Endothelial cell of umbilical vein (primary cell): ENCODE measurements around the gene CCND1.

Experiments
- CTCF ChIP-seq, 2 donors: IDR thresholded peaks; 1 replicate in 1 of 2; 2 replicates in 1 of 2; pipeline ENCODE4 v1.5.1; 2011; ENCODE audit warnings: low read length in 2 of 2, mild to moderate bottlenecking in 2 of 2, moderate library complexity in 2 of 2, control low read depth in 1 of 2, inconsistent platforms in 1 of 2, low read depth in 1 of 2; ENCODE audit not compliant: insufficient read depth in 1 of 2; ENCODE audit errors: extremely low read depth in 1 of 2
- POLR2AphosphoS5 ChIP-seq: IDR thresholded peaks from 2 replicates; pipeline ENCODE4 v1.6.1; 2012; ENCODE audit warnings: low read depth, mild to moderate bottlenecking, control low read depth, low read length, moderate library complexity; ENCODE audit not compliant: insufficient read depth

GRCh38 chr11:69677749-69678148 lies 36.8 kb downstream of the CCND1 start:
- TF ChIP-seq POLR2AphosphoS5 (no peak), CTCF (IDR thresholded peaks at IDR 0.05; ENCODE audit: extremely low read depth in 1 of 2, insufficient read depth in 1 of 2, low read depth in 1 of 2, low read length in 2 of 2) (no peak)
